ENCODE results near the gene FOXK1. TPM values are rescaled to one million over a fixed set of nuclear protein-coding genes. Genes with fewer than 3 reads are reported as not detected.
A peak's percentile ranks its signal among the peaks of the same experiment; 100 is the strongest.

FOXK1 gene
- total RNA-seq, 6 donors from 2014 or later: 25.1 to 40.7 (median 34.1) TPM

DNA sequence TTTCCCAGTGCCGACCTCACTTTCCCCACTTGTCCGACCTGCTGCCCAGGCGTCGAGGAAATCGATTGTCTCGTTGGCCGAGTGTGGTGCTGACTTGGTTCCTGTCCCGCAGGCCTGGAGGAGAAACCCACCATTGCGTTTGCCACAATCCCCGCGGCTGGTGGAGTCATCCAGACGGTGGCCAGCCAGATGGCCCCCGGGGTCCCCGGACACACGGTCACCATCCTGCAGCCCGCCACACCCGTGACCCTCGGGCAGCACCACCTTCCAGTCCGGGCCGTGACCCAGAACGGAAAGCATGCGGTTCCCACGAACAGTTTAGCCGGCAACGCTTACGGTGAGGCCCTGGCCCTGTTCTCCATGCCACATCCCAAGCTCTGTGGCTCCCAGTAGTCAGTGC lies 78.9 kb downstream of the FOXK1 start:
- peak in 1 of 2 donors; percentile 68 for DNase-seq
- TF ChIP-seq POLR2AphosphoS5 (IDR thresholded peaks at IDR 0.05) (no peak), EP300 (IDR thresholded peaks at IDR 0.05) (no peak), POLR2A (IDR thresholded peaks at IDR 0.05) (no peak), CTCF (IDR thresholded peaks at IDR 0.05) (no peak)
- H3K9me3 ChIP-seq: no peaks in the 10 kb centered on the region
- WGBS, 2 donors: 96 to 98% methylated on average over 20 to 26 of the region's 26 CpGs
- no peak overlapping the region for H3K4me3 ChIP-seq
- peaks cover 39 to 98% (median 85%) of the 10 kb centered on the region in 4 donors for H3K36me3 ChIP-seq
- no peaks in the 10 kb centered on the region for H3K27me3 ChIP-seq
- H3K4me1 ChIP-seq: no peaks in the 10 kb centered on the region
- no peak for ATAC-seq (ENCODE audit: low FRiP score in 2 of 2)
- H3K27ac ChIP-seq: no peak overlapping the region

DNA sequence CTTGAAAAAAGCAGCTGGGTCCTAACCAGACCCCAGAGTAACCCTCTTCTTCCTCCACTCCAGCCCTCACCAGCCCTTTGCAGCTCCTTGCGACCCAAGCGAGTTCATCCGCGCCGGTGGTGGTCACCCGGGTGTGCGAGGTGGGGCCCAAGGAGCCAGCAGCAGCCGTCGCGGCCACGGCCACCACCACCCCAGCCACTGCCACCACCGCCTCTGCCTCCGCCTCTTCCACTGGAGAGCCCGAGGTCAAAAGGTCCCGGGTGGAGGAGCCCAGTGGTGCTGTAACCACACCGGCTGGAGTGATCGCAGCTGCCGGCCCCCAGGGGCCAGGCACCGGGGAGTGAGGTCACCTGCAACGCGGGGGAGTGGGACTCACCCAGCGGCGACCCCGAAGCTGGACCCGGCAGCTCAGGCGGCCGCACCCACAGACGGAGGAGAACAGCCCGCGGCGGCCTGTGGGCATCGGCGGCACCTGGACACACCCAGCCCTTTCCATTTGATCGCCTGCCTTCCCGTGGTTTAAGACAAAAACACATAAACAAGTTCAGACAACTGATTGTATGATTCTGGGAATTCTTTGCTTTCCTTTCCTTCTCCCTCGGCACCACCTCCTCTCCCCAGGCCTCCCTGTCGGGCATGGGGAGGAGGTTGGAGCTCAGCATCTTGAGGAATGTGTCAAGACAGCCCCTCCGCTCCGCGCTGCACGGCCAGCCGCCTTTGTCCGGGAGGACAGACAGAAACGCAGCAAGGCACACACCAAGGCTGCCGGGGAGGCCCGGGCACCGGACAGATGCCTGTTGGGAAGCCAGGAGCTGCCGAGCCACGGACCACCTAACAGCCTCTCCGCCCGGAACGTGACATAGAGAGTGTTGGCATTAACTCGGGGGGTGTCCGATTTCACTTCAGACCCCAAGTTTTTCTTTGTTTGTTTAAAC lies 80.3 kb downstream of the FOXK1 start:
- no peak for TF ChIP-seq POLR2A (IDR thresholded peaks at IDR 0.05)
- no peak for TF ChIP-seq POLR2AphosphoS5 (IDR thresholded peaks at IDR 0.05)
- TF ChIP-seq CTCF (IDR thresholded peaks at IDR 0.05): no peak
- no peak for TF ChIP-seq EP300 (IDR thresholded peaks at IDR 0.05)
- no peaks in the 10 kb centered on the region for H3K4me1 ChIP-seq
- H3K27ac ChIP-seq: no peak overlapping the region
- H3K9me3 ChIP-seq: no peaks in the 10 kb centered on the region
- peak in 1 of 2 donors; percentile 84 for DNase-seq
- WGBS, 2 donors: 95 to 96% methylated on average over 41 to 54 of the region's 54 CpGs
- H3K36me3 ChIP-seq: peaks cover 39 to 93% (median 74%) of the 10 kb centered on the region in 4 donors
- H3K4me3 ChIP-seq: no peak overlapping the region
- no peaks in the 10 kb centered on the region for H3K27me3 ChIP-seq
- ATAC-seq (ENCODE audit: low FRiP score in 2 of 2): no peak

DNA sequence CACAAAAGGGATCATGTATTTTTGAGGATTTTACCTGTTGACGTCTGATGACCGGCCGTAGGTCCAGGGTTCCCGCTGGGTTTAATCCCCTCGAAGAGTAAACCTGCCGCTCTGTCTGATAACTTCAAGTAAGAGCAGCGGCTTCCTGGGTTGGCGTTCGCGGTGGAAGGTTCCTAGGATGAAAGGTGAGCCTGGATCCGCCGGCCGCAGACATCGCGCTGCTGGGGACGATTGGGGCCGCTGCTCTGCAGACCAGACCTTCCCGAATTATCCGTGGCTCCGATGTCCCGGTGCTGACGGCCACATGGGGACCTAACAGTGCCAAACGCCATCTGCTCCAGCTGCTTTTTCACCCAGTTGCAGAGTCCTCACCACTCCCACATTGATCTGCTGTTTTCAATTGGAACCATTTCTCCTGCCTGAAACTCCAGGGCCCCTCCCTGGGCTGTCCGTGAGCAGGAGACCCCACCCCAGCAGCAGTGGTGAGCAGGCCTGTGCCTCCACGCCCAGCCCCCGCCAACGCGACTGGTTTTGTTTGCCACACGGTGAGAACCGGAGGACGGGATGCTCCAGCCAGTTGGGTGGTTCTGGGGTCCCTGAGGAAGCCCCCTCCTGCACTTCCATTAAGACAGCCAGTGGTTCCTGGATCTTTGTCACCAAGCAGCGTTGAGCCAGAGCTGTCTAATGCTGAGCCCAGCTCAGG lies 81.1 kb downstream of the FOXK1 start:
- no peak for DNase-seq
- WGBS, 2 donors: 96 to 97% methylated on average over 32 of the region's 32 CpGs
- Histone ChIP-seq H3K4me1 (no peaks in the 10 kb centered on the region), H3K36me3 (peaks cover 39 to 87% (median 69%) of the 10 kb centered on the region in 4 donors), H3K9me3 (no peaks in the 10 kb centered on the region), H3K27ac (no peak overlapping the region), H3K27me3 (no peaks in the 10 kb centered on the region), H3K4me3 (no peak overlapping the region)
- no peak for TF ChIP-seq POLR2AphosphoS5 (IDR thresholded peaks at IDR 0.05)
- ATAC-seq (ENCODE audit: low FRiP score in 2 of 2): no peak

DNA sequence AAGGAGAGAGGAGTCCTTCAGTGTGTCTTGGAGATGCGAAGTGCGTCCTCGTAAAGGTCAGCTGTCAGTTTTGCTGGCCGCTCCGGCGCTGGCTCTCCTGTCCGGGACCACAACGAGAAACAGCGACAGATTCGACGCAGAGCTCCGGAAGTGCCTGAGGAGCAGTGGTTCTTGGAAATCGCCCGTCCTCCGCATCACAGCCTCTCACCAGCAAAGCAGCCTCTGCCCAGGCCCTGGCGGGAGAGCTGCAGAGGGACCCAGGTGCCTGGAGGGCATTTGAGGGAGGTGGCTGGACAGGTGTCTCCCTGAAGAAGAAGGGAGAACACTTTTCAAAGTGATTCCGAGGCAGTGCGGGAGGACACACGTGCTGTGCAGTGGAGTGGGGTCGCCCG lies 81.7 kb downstream of the FOXK1 start:
- peaks cover 39 to 83% (median 66%) of the 10 kb centered on the region in 4 donors for H3K36me3 ChIP-seq
- no peaks in the 10 kb centered on the region for H3K4me1 ChIP-seq
- TF ChIP-seq CTCF (IDR thresholded peaks at IDR 0.05): no peak
- no peak for TF ChIP-seq EP300 (IDR thresholded peaks at IDR 0.05)
- no peak for TF ChIP-seq POLR2A (IDR thresholded peaks at IDR 0.05)
- TF ChIP-seq POLR2AphosphoS5 (IDR thresholded peaks at IDR 0.05): no peak
- no peaks in the 10 kb centered on the region for H3K27me3 ChIP-seq
- H3K27ac ChIP-seq: no peak overlapping the region
- WGBS, 2 donors: 96 to 97% methylated on average over 21 of the region's 21 CpGs
- H3K9me3 ChIP-seq: no peaks in the 10 kb centered on the region
- ATAC-seq (ENCODE audit: low FRiP score in 2 of 2): no peak
- DNase-seq: no peak
- no peak overlapping the region for H3K4me3 ChIP-seq

DNA sequence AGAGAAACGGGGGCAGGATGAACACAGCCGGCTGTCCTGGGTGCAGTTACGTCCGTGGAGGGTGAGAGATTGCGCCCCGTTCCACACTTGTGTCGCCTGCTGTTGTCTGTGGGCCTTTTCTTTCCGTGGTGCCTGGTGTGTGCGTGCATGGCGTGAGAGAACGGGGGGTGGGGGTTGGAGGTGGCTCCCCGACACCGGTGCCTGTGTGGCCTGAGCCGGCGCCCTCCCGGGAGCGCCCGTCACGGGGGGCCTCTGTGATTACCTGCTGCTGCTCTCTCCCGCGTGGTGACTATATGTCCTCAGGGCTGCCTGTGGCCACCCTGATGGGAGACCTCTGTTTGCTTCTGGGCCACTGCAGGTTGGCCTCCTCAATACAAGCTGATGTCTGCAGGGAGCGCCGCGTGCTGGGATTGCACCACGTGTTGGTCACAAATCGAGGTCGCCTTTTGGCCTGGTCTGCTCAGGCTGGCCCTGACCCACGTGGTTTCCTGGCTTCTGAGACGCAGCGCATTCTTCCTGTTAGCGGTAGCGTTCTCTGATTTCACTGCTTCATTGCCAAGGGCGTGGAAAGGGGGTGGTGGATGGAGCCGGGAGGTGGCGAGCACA lies 82.4 kb downstream of the FOXK1 start:
- Histone ChIP-seq H3K36me3 (peaks cover 33 to 76% (median 58%) of the 10 kb centered on the region in 4 donors), H3K4me1 (peaks cover 0 to 3% (median under 1%) of the 10 kb centered on the region in 4 donors), H3K9me3 (no peaks in the 10 kb centered on the region), H3K27ac (no peak overlapping the region), H3K27me3 (no peaks in the 10 kb centered on the region), H3K4me3 (no peak overlapping the region)
- 85 to 86% methylated on average over 32 to 35 of the region's 35 CpGs for WGBS, 2 donors
- peak in 1 of 2 donors; percentile 80 for DNase-seq
- TF ChIP-seq CTCF (IDR thresholded peaks at IDR 0.05) (no peak), EP300 (IDR thresholded peaks at IDR 0.05) (no peak), POLR2A (IDR thresholded peaks at IDR 0.05) (no peak), POLR2AphosphoS5 (IDR thresholded peaks at IDR 0.05) (no peak)
- no peak for ATAC-seq (ENCODE audit: low FRiP score in 2 of 2)

All from upper lobe of left lung (tissue), 6 donors.